CD4-positive, alpha-beta T cell treated with Interleukin-4 for 4 hours (primary cell): ENCODE results near the gene CTRB2.
"Not testable (repeated sequence)": the region's sequence is repeated elsewhere in the genome, so short reads cannot be mapped to it uniquely, and the experiment has no call there.

Source experiments
- DNase-seq: peaks from one replicate; pipeline ENCODE4 v3.0.0-alpha.2; 2020

CTRB2 gene

DNA sequence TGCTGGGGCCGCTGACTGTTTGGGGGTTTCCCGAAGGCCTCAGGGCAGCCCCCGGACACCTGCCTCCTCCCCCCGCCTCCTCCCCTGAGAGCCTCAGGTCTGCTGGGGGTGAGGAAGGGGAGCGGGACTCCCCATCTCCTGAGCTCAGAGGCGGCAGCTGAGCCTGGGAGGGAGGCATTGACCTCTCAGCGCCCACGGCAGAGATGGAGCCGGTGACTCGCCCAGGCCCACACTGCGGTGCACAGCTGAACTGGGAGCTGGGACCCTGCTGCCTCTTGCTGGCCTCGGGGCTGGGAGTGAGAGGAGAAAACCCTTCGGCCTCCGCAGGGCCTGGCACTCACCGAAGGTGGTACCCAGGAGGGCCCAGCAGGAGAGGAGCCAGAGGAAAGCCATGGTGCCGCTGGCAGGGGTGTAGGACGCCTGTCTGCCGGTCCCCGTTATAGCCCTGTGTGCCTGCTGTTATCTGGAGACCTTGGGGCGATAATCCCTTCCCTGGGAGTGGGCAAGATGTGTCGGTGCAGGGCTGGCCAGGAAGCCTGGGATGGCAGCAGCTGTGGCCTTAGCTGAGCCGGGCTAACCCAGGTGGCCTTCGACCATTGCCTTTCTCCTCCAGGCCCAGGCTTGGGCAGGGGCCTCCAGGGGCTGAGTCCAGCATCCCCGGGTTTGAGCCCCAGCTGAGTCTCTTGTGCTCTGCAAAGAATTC is at the start of gene CTRB2:
TSS of gene CTRB2 (minus strand) at position 413 of the 703 bp plus-strand sequence. CDS start at position 393, 20 bp downstream.
- DNase-seq = no peak

DNA sequence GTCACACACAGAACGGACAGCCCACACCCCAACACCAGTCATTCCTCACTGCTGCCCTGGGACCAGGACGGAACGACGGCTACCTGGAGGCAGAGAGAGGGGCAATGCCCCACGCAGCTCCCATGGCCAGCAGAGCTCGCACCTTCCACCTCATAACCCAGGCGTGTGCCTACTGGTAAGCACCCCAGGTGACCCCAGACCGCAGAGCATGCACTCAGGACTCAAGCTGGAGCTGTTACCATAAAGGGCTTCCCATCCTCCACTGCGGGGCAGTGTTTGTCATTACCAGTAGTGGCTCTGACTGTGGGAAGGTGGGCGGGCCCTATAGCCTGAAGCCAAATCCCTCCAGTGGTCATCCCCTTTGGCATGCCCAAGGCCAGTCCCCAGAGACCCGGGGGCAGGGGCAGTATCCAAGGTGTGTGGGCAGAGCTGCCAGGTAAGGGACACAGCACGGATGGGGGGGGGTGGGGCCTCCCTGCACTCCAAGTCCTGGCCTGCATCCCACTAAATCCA is 49.2 kb upstream of the CTRB2 start:
- no peak for DNase-seq

DNA sequence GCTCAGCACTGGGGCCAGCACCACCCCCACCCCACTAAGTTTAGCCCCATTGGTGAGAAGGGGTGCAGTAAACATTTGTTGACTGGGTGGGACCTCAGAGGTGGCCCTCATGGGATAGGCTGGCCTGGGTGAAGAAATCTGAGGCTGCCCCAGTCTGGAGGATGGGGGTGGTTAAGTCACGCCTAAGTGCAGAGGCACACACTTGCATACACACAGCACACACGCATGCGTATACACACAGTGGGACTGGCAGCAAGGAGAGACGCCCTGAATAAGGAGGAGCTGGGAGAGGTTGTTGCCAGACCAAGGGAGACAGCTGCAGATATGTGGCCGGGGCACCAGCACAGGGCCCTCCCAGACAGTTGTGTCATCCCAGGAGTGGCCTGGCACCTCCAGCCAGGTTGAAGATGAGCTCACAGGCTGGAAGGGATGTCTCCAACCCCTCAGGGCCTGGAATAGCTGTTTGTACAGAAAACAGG is 47.4 kb upstream of the CTRB2 start:
- DNase-seq = no peak

DNA sequence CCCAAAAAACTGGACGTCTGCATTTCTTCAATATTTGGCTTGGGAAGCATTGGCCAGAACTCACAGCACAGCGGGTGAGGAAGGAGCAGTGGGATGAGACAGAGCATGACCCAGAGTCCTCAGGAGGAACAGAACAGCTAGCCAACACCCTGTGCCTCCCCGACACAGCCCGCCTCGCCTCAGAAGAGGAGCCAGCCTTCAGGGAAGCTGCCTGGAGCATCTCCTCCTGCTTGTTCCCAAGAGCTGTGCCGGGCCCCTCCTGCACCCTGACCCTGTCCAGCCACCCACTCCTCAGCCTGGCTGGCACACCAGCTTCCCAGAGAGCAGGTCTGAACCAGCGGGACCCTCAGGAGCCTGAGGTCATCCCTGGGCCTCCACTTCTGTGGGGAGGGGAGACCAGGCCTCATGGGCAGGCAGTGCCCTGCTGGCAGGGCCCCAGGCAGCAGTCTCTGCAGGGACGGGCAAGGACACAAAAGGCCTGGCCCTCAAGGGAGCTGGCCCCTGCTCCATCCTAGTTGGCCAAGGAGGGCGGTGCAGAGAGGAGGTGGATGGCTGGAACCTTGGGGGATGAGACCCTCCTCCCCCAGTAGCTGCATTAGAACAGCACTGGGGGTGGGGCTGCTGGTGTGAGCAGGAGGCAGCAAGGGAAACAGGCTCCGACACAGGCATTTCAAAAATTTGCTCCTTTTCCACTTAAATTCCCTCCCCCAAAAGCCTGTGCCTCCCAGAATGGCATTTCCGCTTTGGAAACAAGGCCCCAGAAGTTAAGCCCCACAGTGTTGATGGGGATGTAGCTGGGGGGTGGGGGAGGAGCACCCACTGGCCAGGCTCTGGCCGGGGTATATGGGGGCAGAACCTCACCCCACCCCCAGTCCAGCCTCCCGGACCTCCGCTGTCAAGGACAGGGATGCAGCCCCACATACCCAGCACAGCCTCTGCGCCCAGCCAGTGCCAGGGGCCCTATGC is 46.3 kb upstream of the CTRB2 start:
- DNase-seq = no peak

DNA sequence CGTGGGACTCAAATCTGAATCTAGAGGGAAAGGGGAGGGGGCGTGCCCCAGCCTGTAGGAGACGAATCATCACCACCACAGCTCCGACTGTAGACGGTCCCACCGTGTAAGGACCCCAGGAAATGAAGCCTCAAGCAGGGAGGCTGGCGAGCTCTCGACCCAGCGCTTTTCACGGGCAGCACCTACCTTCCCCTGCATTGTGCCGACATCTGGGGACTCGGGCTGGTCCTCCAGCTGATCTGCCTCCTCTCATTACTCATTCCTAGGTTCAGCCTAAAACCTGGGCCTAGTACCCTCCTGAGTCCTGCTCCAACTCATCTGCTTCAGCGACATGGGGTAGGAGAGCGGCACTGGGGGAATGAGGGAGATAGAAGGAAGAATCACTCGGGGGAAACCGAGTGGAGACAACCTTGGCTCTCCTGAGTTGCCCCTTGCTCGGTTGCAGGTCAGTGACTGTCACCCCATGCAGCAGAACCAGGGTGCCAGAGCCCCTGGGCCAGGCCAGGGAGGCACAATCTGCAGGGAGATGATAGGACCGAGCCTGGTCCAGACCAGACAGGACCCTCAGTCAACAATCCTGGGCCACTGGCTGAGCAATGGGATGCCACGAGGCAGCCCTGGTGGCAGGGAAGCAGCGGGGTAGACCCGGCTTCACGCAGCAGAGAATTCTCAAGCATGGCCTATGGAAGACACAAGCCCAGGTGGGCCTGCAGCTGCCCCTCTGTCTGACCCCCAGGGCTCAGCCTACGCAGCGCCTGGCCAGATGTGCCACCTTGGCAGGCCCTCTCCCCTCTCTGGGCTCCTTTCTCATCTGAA is 45.3 kb upstream of the CTRB2 start:
- no peak for DNase-seq

DNA sequence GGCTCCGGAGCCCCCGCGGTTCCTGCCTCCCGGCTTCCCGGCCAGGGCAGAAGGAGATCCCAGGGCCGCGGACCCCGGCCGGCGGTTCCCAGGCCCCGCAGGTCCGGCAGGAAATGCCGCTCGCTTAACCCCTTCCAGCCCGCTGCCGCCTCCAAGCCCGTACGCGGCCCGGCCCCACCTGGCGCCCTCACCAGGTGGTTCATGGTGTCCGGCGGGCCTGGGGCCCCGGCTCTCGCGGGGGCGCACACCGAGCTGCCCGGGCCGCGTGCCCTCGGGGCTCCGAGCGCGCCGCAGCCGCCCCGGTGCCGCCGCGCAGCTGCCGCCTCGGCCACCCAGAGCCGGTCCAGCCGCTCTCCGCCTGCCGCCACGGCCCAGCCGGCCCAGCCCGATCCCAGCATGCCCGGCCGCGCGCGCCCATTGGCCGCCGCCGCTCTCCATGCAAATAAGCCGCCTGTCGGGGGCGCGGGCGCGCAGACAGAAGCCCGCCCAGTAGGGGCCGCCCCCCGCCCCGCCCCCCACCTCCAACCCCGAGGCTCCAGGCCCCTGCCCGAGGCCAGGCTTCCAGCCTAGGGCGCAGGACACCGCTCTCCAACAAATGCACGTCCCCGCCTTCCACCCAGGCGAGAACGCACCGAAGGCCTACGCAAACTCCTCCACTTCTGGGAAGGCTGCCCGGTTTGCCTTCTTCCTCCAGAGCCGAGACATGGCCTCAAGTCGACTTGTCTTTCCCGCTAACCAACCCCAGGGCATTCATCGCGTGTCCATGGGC is 44.5 kb upstream of the CTRB2 start, which contains the start of gene BCAR1:
TSS of gene BCAR1 (minus strand) at position 345 of the 769 bp plus-strand sequence. CDS start at position 203, 142 bp downstream.
- no peak for DNase-seq

DNA sequence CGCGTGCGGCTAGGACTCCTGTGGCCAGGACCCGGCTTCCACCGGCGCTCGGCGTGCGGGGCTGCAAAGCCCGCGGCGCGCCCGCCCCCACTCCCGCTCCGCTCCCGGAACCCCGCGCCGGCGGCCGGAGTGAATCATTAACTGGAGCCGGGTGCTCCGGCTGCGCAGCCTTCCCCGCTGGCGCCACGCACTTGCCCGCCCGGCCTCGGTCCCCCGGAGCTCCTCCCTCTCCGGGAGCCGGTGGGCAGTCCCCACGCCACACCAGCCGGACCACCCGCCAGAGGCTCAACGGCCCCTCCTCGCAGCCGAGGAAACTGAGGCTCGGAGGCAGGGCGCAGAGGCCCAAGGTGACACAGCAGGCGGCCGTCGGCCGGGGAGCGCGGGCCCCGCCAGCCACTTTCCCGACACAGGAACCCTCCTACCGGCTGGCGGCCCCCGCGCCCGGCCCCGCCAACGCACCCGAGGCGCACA is 43.9 kb upstream of the CTRB2 start:
- DNase-seq = no peak

DNA sequence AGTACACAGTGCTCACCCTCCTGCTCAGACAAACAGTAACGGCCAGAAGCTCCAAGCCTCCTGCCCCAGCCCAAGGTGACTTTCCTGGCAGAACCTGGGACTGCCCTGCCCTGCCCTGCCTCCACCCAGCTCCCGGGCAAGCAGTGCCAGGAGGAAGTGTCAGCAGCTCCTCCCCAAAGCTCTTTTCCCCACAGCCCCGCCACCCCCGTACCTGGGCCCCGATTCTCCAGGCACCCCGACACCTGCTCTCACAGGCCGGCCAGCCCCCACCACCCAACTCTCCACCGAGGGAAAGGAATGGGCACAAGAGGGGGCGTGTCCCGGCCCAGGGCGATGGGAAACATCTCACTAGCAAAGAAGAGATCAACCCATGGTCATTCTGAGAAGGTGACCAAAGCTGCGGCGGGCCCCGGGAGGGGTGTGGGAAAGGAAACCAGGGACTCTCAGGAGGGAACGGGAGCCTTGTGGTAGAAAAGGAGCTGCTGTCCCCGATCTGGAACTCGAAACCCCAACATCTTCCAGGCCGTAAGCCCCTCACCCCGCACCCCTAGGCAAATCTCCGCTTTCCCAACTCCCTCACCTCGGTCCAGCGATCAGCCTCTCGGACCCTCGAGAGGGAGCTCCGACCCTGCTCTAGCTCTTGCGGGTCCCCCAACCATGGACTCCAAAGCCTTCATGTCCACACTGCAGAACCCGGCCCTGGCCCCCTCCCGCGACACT is 43.3 kb upstream of the CTRB2 start:
- DNase-seq = no peak

DNA sequence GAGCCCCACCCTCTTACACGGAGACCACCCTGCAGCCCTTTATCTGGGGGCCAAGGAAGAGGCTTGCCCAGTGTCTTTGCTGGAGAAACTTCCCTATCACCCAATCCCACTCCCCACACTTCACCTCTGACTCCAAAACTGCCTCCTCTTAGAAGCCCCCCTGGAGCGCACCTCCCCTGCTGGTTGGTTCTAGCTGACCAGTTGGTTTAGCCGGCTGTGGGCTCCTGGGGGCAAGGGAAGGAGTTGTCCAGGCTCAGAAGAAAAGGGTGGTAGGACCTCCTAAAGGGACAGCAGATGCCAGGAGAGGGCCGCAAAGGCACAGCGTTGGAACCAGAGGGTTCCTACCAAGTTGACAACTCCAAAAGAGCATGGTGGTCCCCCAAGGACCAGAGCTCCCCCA is 42.5 kb upstream of the CTRB2 start:
- DNase-seq = no peak

DNA sequence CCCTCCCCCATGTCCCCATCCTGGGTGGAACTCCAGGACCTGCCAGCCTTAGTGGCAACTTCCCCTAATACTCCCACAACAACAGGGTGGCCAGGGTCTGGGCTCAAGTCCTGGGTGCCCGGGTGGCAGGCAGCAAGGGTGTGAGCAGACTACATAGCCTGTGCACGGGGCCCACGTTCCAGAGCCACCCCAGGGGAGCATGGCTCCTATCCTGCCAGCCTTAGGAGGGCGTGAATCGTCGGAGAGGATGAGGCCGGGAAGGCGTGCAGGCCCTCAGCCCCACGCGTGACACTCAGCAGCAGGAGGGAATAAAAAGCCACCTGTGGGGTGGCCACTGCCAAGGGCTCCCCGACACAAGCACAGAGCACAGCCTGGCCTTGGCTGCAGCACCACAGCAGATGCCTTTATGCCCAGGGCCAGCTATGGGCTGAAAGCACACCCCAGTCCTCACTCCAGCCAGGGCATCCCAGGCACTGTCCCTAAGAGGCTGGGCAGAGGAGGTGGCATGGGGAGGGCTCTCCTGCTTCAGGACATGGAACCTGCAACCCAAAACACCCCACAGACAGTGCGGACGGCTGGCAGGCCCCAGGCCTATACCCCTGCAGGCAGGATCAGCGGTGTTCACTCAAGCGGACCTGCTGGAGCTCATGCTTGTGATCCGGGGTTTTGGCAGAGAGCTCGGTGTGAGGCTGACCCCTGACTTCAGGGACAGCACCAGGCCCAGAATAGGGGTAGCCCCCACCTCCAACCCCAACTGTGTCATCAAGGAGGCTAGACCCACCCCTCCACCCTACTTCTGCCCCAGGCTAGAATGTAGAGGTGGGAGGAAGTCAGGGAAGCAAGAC is 41.8 kb upstream of the CTRB2 start:
- DNase-seq = no peak

DNA sequence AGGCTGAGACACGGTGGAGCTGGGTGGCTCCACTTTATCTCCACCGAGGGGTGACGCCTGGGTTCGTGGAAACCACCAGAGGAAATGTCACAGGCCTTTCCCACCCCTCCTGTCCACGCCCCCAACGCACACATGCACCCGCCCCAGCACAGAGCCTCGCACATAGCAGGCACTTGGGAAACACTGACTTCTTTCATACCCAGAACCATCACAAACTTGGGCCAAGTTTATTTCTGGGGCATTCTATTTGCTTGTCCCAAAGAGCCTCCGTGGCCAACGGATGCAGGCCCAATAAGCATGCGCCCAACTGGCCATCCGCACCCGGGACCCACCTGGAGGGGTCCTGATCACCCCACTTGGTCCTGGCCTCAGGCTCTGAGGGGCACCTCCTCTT is 41.2 kb upstream of the CTRB2 start:
- no peak for DNase-seq

DNA sequence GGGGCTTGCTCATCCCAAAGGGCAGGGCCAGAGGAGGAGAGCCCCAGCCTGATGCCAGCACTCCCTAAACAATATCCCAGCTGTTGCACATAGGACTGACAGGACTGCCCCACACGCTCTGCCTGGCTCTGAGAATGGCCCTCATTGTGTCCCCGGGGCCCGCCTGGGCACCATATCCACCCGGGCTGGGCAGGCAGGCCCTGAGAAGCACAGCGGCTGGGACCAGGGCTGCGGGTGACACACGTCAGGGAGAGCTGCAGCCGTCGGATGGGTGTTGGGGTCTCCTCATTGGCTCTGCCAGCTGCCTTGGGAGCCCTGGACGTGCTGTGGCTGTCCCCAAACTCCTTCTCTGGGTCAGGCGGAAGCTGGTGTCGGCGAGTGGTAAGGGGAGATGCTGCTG is 40.3 kb upstream of the CTRB2 start:
- DNase-seq = no peak

DNA sequence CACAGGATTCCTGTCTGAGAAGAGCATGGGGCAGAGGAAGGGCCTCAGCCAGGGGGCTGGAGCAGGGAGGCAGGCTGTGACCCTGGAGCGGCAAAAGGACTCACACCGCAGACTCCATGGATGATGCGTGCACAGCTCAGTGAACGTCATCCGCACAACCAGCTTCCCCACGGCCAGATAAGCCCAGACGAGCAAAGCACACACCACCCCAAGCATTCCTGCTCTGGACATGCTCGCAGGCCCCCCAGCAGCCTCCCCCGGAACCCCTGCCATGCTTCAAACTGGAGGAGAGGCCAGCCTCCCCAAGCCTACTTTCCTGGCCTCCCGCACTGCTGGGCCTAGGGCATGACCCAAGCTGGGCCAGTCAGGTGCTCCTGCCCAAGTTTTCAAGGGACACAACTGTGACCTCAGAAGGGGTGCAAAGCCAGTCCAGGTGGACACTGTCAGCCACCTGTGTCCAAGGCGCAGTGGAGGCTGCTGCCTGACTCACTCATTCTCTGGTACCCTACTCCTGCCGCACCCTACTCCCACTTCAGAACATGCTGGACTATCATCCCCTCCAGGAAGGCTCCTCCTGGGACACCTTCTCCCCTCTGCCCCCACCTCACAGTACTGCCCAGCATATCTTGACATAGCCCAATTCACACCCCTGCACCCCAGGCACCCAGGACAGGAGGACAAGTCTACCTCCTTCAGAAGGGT is 39.7 kb upstream of the CTRB2 start:
- DNase-seq = no peak

DNA sequence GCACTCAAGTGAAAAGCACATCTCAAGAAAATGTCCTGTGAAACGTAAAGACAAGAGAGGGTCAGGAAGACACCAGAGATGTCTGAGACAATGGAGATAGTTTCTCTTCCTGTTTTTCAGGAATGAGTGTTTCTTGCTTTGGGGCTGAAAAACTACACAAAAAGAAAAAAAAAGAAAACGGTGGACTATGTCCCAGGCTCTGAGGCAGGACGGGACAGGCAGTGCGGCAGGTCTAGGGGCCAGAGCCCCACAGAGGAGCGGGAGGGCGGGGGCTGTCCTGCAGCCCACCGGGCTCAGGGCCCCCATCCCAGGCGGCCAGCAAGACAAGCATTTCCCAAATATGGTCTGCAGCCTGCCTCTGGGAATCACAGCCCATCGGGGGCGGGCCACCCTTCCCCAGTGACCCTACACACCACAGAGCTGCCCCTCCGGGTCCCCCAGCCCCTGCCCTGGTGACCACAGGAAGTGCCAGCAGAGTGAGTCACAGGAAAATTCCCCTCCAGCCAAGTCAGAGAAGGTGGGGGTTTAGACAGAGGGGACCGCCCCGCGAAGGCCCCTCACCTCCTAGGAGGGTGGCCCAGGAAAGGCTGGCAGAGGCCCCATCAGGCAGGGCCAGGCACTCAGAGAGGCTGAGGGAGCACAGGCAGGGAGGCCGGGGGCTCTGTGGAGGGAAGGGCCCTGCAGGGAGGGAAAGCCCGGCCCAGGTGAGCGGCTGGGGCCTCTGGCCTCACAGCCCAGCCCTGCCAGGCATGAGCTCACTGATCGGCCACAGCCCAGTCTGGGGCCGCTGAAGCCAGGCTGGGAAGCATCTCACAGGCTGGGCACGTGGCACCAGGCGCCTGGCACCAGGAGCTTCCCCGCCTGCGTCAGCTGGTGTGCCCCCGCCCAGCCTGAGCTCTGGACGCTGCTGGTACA is 38.1 kb upstream of the CTRB2 start:
- no peak for DNase-seq

DNA sequence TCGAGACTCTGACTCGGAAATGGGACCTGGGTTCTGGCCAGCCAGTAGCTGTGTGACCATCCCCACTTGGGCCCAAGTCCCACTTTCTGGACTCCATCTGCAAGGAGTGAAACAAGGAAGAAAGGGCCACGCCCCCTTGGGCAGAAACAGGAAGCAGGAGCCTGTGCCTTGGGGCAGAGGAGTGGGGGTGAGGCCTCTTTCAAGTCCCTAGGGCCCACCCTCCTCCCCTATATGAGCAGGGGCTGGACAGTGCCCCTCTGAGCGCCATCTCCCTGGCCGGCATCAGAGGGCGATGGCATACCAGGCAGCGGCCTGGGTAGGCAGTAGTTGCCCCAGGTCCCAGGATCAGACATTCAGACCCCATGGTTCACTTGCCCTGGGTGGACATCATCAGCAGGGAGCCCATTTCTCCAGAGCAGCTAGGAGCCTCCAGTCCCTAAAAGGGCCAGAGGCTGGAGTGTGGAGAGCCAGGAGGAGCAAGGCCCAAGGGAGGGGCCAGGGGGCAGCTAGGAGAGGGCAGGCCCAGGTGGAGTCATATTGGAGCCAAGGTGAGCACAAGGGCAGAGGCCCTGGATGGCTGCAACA is 37.4 kb upstream of the CTRB2 start:
- DNase-seq = no peak

DNA sequence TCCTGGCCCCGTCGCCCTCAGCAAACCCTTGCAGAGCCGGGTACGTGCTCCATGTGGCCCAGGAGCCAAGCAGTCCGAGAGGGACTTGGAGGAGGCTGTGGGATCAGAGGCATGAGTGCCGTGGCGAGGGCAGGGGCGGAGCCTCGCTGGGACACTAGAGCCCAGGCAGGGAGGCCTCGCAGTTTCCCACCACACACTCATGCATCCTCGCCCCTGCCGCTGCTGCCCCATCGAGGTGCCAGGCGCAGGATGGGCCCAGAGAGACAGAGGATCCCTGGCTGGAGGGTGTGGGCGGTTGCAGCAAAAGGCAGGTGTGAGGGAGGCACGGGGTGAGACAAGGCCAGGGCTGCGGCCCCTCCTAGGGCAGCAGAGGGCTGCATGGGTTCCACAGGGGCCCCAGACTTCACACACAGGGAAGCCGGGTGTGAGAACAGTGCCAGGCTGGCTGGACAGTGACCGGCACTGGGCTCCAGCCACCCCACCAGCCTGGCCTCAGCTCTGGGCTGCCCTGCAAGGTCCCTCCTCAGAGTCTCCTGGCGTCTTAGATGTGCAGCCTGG is 36.8 kb upstream of the CTRB2 start:
- no peak for DNase-seq

DNA sequence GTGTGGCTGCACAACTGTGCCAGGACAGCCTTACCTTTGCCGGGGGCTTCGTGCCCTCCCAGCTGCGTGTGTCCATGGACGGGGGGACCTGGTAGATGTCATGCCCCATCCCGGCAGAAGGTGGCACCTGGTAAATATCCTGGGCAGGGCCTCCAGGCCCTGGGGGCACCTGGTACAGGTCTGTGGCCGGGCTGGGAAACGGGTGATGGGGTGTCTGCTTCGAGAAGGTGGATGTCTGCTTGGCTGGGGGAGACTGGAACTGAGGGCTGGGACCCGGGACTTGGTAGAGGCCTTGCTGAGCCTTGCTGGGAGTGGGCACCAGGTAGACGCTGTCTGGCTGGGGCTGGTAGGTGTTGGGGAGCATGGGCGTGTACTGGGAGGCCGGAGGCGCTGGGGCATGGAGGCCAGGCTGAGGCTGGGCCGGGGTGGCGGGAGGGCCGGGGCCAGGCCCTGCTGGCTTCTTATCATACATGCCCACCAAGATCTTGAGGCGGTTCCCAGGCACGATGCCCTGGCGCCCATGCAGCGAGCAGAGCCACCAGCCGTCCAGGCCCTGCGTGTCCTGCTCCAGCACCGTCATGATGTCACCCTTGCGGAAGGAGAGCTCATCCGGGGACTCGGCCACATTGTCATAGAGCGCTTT is 35.6 kb upstream of the CTRB2 start:
- DNase-seq = not testable (repeated sequence)
